Measurements from ENCODE around the gene LMX1B.

Gene LMX1B

DNA sequence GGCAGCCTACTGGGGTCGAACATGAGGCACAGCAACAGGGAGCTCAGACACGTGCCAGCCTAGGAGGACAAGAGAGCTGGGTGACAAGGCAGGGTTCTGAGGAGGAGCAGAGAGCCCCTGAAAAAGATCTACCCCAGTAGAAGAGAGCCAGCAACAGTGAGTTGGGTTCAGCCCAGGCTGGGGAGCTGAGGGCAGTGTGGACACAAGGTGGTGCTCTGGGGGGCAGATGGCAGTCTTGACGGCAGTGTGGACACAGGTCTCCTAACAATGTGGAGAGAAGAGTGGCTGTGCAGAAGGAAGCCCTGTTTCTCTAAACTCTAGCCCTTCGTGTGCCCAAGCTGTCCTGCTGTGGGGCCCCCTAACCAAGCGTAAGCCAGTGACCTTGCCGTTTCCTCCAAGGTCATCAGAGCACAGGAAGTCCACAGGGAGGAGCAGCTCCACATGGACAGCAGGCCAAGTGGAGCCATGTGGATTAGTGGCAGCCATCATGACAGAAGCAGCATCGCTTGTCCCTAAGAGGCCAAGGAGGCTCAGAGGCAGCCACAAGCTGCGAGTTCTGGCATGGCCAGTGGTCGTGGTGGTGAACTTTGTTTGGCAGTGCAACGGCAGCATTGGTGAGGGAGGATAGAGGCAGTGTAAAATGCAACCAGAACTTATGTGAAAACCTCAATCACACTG is 25.1 kb upstream of the LMX1B start:
- Histone ChIP-seq H3K4me2 (ENCODE audit: low read length) (no peak overlapping the region), H4K20me1 (ENCODE audit: control insufficient read depth, insufficient read depth, low read depth, low read length) (no peaks in the 10 kb centered on the region), H3K9me3 (ENCODE audit: control insufficient read depth, insufficient read depth, low read length) (no peaks in the 10 kb centered on the region), H3K36me3 (ENCODE audit: control insufficient read depth, low read length) (no peaks in the 10 kb centered on the region), H3K9me2 (replicated peaks; ENCODE audit: control insufficient read depth, low read length) (no peaks in the 10 kb centered on the region), H3K4me1 (ENCODE audit: control insufficient read depth, low read length) (no peaks in the 10 kb centered on the region), H3K27ac (ENCODE audit: low read depth, low read length) (no peak overlapping the region), H3K4me3 (ENCODE audit: low read length) (no peak overlapping the region), H3F3A (ENCODE audit: control insufficient read depth, insufficient read depth) (no peaks in the 10 kb centered on the region), H3K27me3 (ENCODE audit: control insufficient read depth, low read length) (peaks cover 2% of the 10 kb centered on the region; the same call in 1 of the 2 replicates), H3K79me2 (ENCODE audit: control insufficient read depth, low read length) (no peaks in the 10 kb centered on the region)
- TF ChIP-seq, protein P1, sequence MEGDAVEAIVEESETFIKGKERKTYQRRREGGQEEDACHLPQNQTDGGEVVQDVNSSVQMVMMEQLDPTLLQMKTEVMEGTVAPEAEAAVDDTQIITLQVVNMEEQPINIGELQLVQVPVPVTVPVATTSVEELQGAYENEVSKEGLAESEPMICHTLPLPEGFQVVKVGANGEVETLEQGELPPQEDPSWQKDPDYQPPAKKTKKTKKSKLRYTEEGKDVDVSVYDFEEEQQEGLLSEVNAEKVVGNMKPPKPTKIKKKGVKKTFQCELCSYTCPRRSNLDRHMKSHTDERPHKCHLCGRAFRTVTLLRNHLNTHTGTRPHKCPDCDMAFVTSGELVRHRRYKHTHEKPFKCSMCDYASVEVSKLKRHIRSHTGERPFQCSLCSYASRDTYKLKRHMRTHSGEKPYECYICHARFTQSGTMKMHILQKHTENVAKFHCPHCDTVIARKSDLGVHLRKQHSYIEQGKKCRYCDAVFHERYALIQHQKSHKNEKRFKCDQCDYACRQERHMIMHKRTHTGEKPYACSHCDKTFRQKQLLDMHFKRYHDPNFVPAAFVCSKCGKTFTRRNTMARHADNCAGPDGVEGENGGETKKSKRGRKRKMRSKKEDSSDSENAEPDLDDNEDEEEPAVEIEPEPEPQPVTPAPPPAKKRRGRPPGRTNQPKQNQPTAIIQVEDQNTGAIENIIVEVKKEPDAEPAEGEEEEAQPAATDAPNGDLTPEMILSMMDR (IDR thresholded peaks at IDR 0.05; ENCODE audit: low read depth, low read length, poor library complexity, severe bottlenecking) = no peak
- no peak for TF ChIP-seq EZH2phosphoT487 (IDR thresholded peaks at IDR 0.05; ENCODE audit: borderline replicate concordance, low read length)

DNA sequence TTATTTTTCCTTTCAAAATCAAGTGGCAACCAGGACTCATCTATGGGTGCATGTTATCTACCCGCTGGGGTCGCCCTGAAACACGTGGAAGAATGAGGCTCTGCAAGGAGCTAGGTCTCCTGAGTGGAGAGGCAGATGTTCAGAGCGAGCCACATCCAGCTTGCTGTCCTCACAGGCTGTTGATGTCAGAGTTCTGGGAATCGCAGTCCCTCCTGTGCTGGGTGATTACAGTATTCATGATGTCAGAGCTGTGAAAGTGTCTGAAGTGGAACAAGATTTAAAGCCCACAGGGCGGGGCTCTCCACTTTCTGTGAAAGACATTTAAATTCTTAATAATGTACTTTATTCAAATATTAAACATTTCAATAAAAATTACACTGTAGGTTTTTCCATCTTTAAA is 24.4 kb upstream of the LMX1B start:
- H3K79me2 ChIP-seq (ENCODE audit: control insufficient read depth, low read length) = no peaks in the 10 kb centered on the region
- no peak overlapping the region for H3K4me2 ChIP-seq (ENCODE audit: low read length)
- peaks cover 4% of the 10 kb centered on the region for H3K27me3 ChIP-seq (ENCODE audit: control insufficient read depth, low read length)
- H3K4me3 ChIP-seq (ENCODE audit: low read length) = no peak overlapping the region
- no peaks in the 10 kb centered on the region for H3K9me3 ChIP-seq (ENCODE audit: control insufficient read depth, insufficient read depth, low read length)
- H3K36me3 ChIP-seq (ENCODE audit: control insufficient read depth, low read length) = no peaks in the 10 kb centered on the region
- H4K20me1 ChIP-seq (ENCODE audit: control insufficient read depth, insufficient read depth, low read depth, low read length) = no peaks in the 10 kb centered on the region
- H3K4me1 ChIP-seq (ENCODE audit: control insufficient read depth, low read length) = no peaks in the 10 kb centered on the region
- no peak overlapping the region for H3K27ac ChIP-seq (ENCODE audit: low read depth, low read length)
- H3F3A ChIP-seq (ENCODE audit: control insufficient read depth, insufficient read depth) = no peaks in the 10 kb centered on the region
- TF ChIP-seq EZH2phosphoT487 (IDR thresholded peaks at IDR 0.05; ENCODE audit: borderline replicate concordance, low read length) = no peak
- TF ChIP-seq, protein P1 (IDR thresholded peaks at IDR 0.05; ENCODE audit: low read depth, low read length, poor library complexity, severe bottlenecking) = no peak
- H3K9me2 ChIP-seq (replicated peaks; ENCODE audit: control insufficient read depth, low read length) = no peaks in the 10 kb centered on the region

DNA sequence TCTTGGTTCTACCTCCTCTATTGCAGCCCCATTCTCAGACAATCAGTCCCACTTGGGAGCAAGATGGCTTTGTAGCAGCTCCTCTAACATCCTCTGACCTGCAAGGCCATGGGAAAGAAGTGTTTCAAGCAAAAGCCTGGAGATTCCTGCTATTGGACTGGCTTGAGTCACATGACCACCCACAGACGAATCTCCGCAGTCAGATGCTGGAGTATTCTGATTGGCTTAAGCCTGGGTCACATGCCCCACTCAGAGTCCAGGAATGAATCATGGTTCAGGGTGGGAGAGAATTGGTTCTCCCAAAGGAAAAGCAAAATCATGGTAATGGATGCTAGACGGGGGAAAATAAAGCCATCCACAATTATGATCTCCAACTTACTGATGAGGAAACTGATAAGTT is 22.6 kb upstream of the LMX1B start:
- no peak overlapping the region for H3K27ac ChIP-seq (ENCODE audit: low read depth, low read length)
- H3F3A ChIP-seq (ENCODE audit: control insufficient read depth, insufficient read depth) = no peaks in the 10 kb centered on the region
- H3K4me2 ChIP-seq (ENCODE audit: low read length) = no peak overlapping the region
- no peak for TF ChIP-seq EZH2phosphoT487 (IDR thresholded peaks at IDR 0.05; ENCODE audit: borderline replicate concordance, low read length)
- TF ChIP-seq, protein P1 (IDR thresholded peaks at IDR 0.05; ENCODE audit: low read depth, low read length, poor library complexity, severe bottlenecking) = no peak
- no peaks in the 10 kb centered on the region for H3K36me3 ChIP-seq (ENCODE audit: control insufficient read depth, low read length)
- no peaks in the 10 kb centered on the region for H3K9me2 ChIP-seq (replicated peaks; ENCODE audit: control insufficient read depth, low read length)
- H3K9me3 ChIP-seq (ENCODE audit: control insufficient read depth, insufficient read depth, low read length) = no peaks in the 10 kb centered on the region
- H3K27me3 ChIP-seq (ENCODE audit: control insufficient read depth, low read length) = peaks cover 11% of the 10 kb centered on the region
- no peak overlapping the region for H3K4me3 ChIP-seq (ENCODE audit: low read length)
- no peaks in the 10 kb centered on the region for H3K4me1 ChIP-seq (ENCODE audit: control insufficient read depth, low read length)
- no peaks in the 10 kb centered on the region for H3K79me2 ChIP-seq (ENCODE audit: control insufficient read depth, low read length)
- H4K20me1 ChIP-seq (ENCODE audit: control insufficient read depth, insufficient read depth, low read depth, low read length) = no peaks in the 10 kb centered on the region
